Measurements from ENCODE around the gene RPL29. TPM values are rescaled to one million over a fixed set of nuclear protein-coding genes. Genes with fewer than 3 reads are reported as not detected.
A peak's percentile ranks its signal among the peaks of the same experiment; 100 is the strongest.

RPL29 gene
- total RNA-seq, 1 donor from 2014 or later: 1,471 TPM

- H3K36me3 Mint-ChIP-seq (ENCODE audit: low read depth): no peaks in the 10 kb centered on the region
- peak overlapping the region; percentile 32 for H3K4me3 Mint-ChIP-seq
Measured at GRCh38 chr3:52040600-52040999, 44.9 kb upstream of the RPL29 start.

GRCh38 chr3:52039846-52040245 is 44.2 kb upstream of the RPL29 start:
- peak overlapping the region; percentile 27 for H3K4me3 Mint-ChIP-seq
- H3K4me1 Mint-ChIP-seq: peaks cover 20% of the 10 kb centered on the region
- no peak for TF ChIP-seq CTCF (conservative IDR thresholded peaks at IDR 0.05)
- no peaks in the 10 kb centered on the region for H3K36me3 Mint-ChIP-seq (ENCODE audit: low read depth)
- H3K27me3 Mint-ChIP-seq (ENCODE audit: low read depth): no peaks in the 10 kb centered on the region
- DNase-seq (ENCODE audit: low read depth, low spot score): peak; percentile 72
- H3K27ac Mint-ChIP-seq (ENCODE audit: unreplicated experiment): peak overlapping the region; percentile 98
- no peaks in the 10 kb centered on the region for H3K9me3 Mint-ChIP-seq

More at GRCh38 chr3:52040600-52040999, 44.9 kb upstream of the RPL29 start:
- peaks cover 28% of the 10 kb centered on the region for H3K4me1 Mint-ChIP-seq
- H3K27me3 Mint-ChIP-seq (ENCODE audit: low read depth): no peaks in the 10 kb centered on the region
- TF ChIP-seq CTCF (conservative IDR thresholded peaks at IDR 0.05): no peak
- peak overlapping the region; percentile 95 for H3K27ac Mint-ChIP-seq (ENCODE audit: unreplicated experiment)
- H3K9me3 Mint-ChIP-seq: no peaks in the 10 kb centered on the region
- no peak for DNase-seq (ENCODE audit: low read depth, low spot score)

DNA sequence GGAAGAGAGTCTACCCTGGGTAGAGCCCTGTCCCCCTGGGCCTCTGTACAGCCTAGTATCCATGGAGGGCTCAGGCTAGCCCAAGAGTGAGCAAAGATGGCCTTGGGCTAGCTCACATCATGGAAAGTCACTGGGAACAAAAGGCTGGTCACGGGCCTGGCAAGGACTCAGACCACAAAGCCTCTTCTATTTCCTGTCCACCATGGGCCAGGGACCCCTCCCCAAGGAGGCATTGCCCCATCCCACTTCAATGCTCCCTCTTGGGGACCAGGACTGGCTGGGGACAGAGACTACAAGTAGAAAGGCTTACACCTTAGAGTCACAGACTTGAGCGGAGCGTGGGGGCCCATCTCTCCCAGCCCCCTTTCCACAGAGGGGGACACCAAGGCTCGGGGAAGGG is 43.7 kb upstream of the RPL29 start:
- Mint-ChIP-seq H3K27ac (ENCODE audit: unreplicated experiment) (peak overlapping the region; percentile 98), H3K4me3 (peak overlapping the region; percentile 76), H3K27me3 (ENCODE audit: low read depth) (no peaks in the 10 kb centered on the region), H3K9me3 (no peaks in the 10 kb centered on the region), H3K36me3 (ENCODE audit: low read depth) (no peaks in the 10 kb centered on the region), H3K4me1 (peaks cover 20% of the 10 kb centered on the region)
- no peak for DNase-seq (ENCODE audit: low read depth, low spot score)
- TF ChIP-seq CTCF (conservative IDR thresholded peaks at IDR 0.05): no peak

DNA sequence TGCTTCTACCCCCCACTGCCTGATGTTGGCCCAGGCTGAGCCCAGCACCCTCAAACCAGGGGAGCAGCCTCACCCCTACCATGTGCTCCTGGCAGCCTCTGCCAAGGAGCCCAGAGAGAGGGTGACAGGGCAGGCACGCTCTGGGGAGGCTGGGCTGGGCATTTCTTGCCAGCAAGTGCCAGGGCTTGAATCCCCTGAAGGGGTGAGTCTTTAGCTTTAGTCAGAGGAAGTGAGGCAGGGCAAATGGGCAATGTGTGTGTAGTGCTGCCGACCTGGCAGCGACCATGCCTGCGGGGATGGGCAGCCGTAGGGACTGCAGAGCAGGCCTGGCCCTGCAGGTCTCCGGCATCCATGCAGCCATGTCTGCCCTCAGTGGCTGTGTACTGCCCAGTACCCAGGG is 42.5 kb upstream of the RPL29 start:
- no peak for TF ChIP-seq CTCF (conservative IDR thresholded peaks at IDR 0.05)
- no peaks in the 10 kb centered on the region for H3K9me3 Mint-ChIP-seq
- H3K27ac Mint-ChIP-seq (ENCODE audit: unreplicated experiment): no peak overlapping the region
- H3K4me3 Mint-ChIP-seq: no peak overlapping the region
- no peaks in the 10 kb centered on the region for H3K36me3 Mint-ChIP-seq (ENCODE audit: low read depth)
- no peak for DNase-seq (ENCODE audit: low read depth, low spot score)
- peaks cover 20% of the 10 kb centered on the region for H3K4me1 Mint-ChIP-seq
- no peaks in the 10 kb centered on the region for H3K27me3 Mint-ChIP-seq (ENCODE audit: low read depth)

- Mint-ChIP-seq H3K4me1 (peaks cover 21% of the 10 kb centered on the region), H3K27ac (ENCODE audit: unreplicated experiment) (peak overlapping the region; percentile 78), H3K27me3 (ENCODE audit: low read depth) (no peaks in the 10 kb centered on the region), H3K4me3 (no peak overlapping the region), H3K36me3 (ENCODE audit: low read depth) (no peaks in the 10 kb centered on the region), H3K9me3 (no peaks in the 10 kb centered on the region)
- TF ChIP-seq CTCF (conservative IDR thresholded peaks at IDR 0.05): no peak
- DNase-seq (ENCODE audit: low read depth, low spot score): no peak
Measured at GRCh38 chr3:52037291-52037690, 41.6 kb upstream of the RPL29 start.

DNA sequence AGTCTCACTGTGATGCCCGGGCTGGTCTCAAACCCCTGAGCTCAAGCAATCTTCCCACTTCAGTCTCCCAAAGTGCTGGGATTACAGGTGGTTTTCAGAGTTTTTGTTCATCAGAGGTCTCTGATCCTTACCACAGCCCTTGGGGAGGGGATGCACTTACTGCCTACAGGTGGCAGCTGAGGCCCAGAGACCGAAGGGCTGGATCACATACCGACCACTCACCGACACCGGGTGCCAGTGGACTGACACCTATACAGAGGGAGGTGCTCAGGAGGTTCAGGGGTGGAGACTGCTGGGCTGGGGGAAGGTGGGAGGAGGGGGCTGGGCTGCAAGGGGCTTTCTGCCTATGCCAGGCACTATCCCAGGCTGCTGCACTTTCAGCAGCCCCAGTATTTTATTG is 41.1 kb upstream of the RPL29 start:
- H3K9me3 Mint-ChIP-seq: no peaks in the 10 kb centered on the region
- H3K4me3 Mint-ChIP-seq: no peak overlapping the region
- no peak for TF ChIP-seq CTCF (conservative IDR thresholded peaks at IDR 0.05)
- DNase-seq (ENCODE audit: low read depth, low spot score): no peak
- H3K27ac Mint-ChIP-seq (ENCODE audit: unreplicated experiment): no peak overlapping the region
- peaks cover 25% of the 10 kb centered on the region for H3K4me1 Mint-ChIP-seq
- H3K27me3 Mint-ChIP-seq (ENCODE audit: low read depth): no peaks in the 10 kb centered on the region
- no peaks in the 10 kb centered on the region for H3K36me3 Mint-ChIP-seq (ENCODE audit: low read depth)

Data from neural crest cell (in vitro differentiated cells).